ENCODE results near the gene DISC1.
"Not testable (repeated sequence)": the region's sequence is repeated elsewhere in the genome, so short reads cannot be mapped to it uniquely, and the experiment has no call there.

The DISC1 gene

DNA sequence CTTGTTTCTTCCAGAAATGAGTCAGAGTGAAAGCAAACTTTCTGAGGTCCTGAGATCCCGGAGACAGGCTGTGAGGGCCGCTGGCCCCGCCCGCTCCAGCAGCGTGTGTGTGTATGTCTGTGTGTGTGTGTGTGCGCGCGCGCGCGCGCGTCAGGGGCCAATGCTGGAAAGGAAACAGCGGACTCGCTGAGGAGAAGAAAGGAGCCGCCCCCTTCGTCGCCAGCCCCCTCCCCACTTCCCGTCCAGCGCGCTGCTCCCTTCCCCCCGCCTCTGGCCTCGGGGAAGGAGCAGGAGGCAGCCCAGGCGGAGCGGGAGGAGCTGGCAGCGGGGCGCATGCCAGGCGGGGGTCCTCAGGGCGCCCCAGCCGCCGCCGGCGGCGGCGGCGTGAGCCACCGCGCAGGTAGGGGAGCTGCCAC, at the start of gene DISC1:
Gene DISC1 (plus strand): TSS at position 256 of the 416 bp plus-strand sequence. CDS start 78 bp downstream, at position 334.
- no peaks in the 10 kb centered on the region for H3K36me3 Mint-ChIP-seq
- peak within 1 kb of the TSS; percentile 90 for H3K4me3 Mint-ChIP-seq
- peaks cover 16% of the 10 kb centered on the region for H3K4me1 Mint-ChIP-seq
- peak; percentile 82 for ATAC-seq
- peak within 1 kb of the TSS; percentile 79 for H3K27ac Mint-ChIP-seq
- H3K27me3 Mint-ChIP-seq, result peaks cover 21% of the 10 kb centered on the region
- no peaks in the 10 kb centered on the region for H3K9me3 Mint-ChIP-seq

DNA sequence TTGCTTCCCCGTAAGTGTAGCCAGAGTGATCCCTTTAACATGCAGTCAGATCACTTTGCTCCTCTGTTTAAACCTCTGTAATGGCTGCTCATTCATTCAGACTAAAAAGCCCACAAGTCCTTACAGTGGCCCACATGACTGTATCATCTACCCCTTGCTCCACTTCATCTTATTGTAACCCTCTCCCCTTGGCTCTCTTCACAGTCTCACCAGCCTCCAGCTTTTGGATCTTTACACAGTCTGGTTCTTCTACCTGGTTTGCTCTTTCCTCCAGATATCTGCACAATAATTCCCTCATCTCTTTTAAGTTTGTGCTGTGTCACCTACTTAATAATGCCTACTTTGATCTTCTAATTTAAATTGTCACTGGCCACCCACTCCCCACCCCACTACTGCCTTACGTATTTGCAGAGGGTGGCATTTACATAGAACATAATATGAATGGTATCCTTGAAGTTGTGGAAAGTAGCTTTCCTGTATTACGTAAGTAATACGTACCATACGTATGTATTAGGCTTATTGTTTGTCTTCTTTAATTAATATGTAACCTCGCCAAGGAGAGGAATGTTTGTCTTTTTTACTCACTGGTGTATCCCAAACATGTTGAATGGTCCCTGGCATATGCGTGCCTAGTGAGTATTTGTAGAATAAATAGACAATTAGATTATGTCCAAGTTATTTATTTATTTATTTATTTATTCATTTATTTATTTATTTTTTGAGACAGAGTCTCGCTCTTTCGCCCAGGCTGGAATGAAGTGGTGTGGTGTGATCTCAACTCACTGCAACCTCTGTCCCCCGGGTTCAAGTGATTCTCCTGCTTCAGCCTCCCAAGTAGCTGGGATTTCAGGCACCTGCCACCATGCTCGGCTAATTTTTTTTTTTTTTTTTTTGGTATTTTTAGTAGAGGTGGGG, 49.5 kb upstream of the DISC1 start:
- Mint-ChIP-seq H3K4me1 (no peaks in the 10 kb centered on the region), H3K9me3 (no peaks in the 10 kb centered on the region), H3K4me3 (no peak overlapping the region), H3K27ac (no peak overlapping the region), H3K27me3 (no peaks in the 10 kb centered on the region), H3K36me3 (peaks cover 5% of the 10 kb centered on the region)
- ATAC-seq, result no peak

DNA sequence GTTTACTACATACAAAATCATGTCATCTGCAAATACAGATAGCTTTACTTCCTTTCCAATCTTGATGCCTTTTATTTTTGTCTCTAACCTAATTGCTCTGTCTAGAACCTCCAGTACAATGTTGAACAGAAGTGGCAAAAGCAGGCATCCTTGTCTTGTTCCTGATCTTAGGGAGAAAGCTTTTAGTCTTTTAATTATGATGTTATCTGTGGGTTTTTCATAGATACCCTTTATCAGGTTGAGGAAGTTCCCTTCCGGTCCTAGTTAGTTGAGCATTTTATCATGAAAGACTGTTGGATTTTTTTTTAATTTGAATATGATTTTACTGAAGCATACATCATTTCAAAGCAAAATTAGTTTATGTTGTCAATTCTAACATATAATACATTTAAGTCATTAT, 45.7 kb upstream of the DISC1 start:
- ATAC-seq, result no peak
- no peak overlapping the region for H3K4me3 Mint-ChIP-seq
- H3K27me3 Mint-ChIP-seq, result no peaks in the 10 kb centered on the region
- H3K27ac Mint-ChIP-seq, result no peak overlapping the region
- H3K36me3 Mint-ChIP-seq, result peaks cover 5% of the 10 kb centered on the region
- H3K4me1 Mint-ChIP-seq, result no peaks in the 10 kb centered on the region
- no peaks in the 10 kb centered on the region for H3K9me3 Mint-ChIP-seq

DNA sequence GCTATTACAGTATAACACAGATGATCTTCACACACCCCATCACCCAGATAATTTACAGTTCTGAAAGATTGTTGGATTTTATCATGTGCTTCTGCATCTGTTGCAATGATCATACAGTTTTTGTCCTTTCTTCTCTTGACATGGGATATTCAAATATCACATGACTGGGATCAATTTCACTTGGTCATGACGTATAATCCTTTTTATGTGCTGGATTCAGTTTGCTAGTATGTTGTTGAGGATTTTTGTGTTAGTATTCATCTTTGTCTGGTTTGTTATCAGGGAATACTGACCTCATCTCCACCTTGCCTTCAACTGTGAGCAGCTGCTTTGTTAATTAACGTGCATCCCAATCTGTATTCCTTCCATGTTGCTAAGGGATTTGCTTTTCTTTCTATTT, 44.7 kb upstream of the DISC1 start:
- peaks cover 5% of the 10 kb centered on the region for H3K36me3 Mint-ChIP-seq
- no peak overlapping the region for H3K27ac Mint-ChIP-seq
- H3K4me3 Mint-ChIP-seq, result no peak overlapping the region
- H3K4me1 Mint-ChIP-seq, result no peaks in the 10 kb centered on the region
- no peak for ATAC-seq
- no peaks in the 10 kb centered on the region for H3K9me3 Mint-ChIP-seq
- H3K27me3 Mint-ChIP-seq, result no peaks in the 10 kb centered on the region

DNA sequence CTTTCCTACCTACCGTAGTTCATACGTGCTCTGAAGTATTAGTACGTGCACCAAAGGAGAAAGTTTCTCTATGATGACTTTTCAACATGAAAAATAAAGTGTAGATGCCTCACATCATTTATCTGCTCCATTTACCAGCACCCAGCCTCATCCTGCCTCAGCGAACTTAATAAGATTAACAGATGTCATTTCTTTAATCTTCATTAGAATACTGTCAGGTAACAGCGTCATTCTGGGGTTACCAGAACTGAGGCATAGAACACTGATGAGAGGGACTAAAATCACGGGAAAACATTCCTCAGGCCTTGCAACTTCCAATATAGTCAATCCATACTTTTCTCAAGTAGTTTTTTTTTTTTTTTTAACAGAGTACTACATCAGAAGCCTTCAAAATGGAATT, 43.2 kb upstream of the DISC1 start:
- ATAC-seq, result no peak
- peaks cover 4% of the 10 kb centered on the region for H3K36me3 Mint-ChIP-seq

DNA sequence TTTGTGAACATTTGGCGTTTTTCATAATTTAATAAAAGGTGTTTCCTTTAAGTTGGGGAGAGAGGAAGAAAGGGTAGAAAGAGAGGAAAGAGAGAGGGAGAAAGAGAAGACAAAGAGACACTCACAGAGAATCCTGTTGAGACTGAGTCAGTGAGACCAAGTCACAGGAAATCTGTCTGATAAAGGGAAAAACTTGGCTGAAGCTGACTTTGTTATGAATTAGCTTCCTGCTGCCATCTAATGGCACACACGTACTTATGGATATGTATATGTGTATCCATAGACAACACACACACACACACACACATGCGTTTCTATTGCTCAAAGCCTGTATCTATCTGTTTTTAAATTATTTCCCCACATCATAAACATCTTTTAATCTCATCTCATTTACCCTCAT, 42.5 kb upstream of the DISC1 start:
- no peaks in the 10 kb centered on the region for H3K36me3 Mint-ChIP-seq
- no peak for ATAC-seq
- no peak overlapping the region for H3K27ac Mint-ChIP-seq
- H3K4me1 Mint-ChIP-seq, result no peaks in the 10 kb centered on the region
- no peaks in the 10 kb centered on the region for H3K27me3 Mint-ChIP-seq
- H3K4me3 Mint-ChIP-seq, result no peak overlapping the region
- no peaks in the 10 kb centered on the region for H3K9me3 Mint-ChIP-seq

More for the DNA sequence above, 43.2 kb upstream of the DISC1 start:
- H3K4me1 Mint-ChIP-seq, result no peaks in the 10 kb centered on the region
- no peaks in the 10 kb centered on the region for H3K9me3 Mint-ChIP-seq
- H3K4me3 Mint-ChIP-seq, result no peak overlapping the region
- H3K27me3 Mint-ChIP-seq, result no peaks in the 10 kb centered on the region
- H3K27ac Mint-ChIP-seq, result no peak overlapping the region

DNA sequence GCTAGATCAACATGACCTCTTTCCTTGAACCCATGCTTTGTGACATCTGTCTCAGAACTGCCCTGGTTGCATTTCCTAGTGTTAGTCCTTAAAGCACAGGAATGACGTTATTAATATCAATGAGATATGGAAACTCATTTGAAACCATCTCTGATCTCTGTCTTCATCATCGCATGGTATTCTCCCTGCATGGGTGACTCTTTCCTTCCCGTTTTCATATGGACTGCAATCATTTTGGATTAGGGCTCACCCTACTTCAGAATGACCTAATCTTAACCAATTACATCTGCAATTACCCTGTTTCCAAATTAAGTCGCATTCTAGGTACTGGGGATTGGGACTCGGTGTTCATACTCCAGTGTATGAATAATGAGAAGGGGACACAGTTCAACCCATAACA, 41.7 kb upstream of the DISC1 start:
- no peaks in the 10 kb centered on the region for H3K27me3 Mint-ChIP-seq
- H3K9me3 Mint-ChIP-seq, result no peaks in the 10 kb centered on the region
- no peak overlapping the region for H3K4me3 Mint-ChIP-seq
- no peaks in the 10 kb centered on the region for H3K36me3 Mint-ChIP-seq
- ATAC-seq, result no peak
- no peak overlapping the region for H3K27ac Mint-ChIP-seq
- no peaks in the 10 kb centered on the region for H3K4me1 Mint-ChIP-seq

DNA sequence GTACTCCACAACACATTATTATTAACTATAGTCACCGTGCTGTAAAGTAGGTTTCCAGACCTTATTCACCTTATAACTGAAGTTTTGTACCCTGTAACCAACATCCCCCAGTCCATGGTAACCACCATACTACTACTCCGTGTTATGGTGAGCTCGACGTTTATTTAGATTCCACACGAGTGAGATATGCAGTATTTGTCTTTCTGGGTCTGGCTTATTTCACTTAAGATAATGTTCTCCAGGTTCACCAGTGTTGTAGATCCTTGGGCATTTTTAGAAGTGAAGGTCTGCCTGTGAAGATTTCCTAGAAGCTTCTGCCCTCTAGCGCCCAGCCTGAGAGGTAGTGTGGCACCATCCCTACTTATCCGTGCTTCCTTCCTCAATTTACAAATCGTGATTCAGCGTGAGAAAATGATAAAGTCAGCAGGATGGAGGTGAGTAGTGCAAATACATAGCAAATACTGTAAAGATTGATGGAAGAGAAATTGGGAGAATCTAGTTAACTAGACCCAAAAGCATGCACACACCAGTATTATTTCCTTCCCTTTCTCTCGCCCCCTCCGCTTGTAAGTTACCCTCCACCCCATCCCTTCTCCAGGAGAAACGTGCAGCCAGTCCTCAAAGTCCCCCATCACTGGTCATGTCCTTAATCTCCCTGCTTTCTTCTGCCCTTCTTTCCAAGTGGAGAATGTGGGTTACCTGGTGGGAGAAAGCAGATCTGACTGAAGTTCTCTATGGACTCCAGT, 36.0 kb upstream of the DISC1 start:
- Mint-ChIP-seq H3K27me3 (no peaks in the 10 kb centered on the region), H3K27ac (no peak overlapping the region), H3K4me1 (peaks cover 16% of the 10 kb centered on the region), H3K9me3 (no peaks in the 10 kb centered on the region), H3K36me3 (no peaks in the 10 kb centered on the region), H3K4me3 (no peak overlapping the region)
- ATAC-seq, result peak; percentile 59

DNA sequence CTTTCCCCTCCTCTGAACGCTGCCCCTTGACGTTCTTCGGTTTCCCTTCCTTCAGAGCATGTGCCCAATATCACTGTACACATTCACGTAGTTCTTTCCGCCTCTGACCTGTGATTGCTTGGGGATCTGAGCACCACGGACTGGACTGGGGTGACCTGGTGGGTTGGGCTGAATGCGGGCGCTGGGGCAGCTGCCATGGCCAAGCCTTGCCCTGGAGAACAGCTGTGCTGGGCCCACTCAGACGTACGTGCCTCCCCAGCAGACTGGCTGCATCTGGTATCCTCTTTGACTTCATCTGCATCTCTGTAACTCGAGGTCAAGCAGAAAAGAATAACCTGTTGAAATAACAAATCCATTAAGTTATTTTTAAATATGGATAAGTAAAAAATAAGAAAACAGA, 35.1 kb upstream of the DISC1 start:
- Mint-ChIP-seq H3K4me1 (peaks cover 16% of the 10 kb centered on the region), H3K36me3 (no peaks in the 10 kb centered on the region), H3K27ac (no peak overlapping the region), H3K4me3 (no peak overlapping the region), H3K27me3 (no peaks in the 10 kb centered on the region), H3K9me3 (no peaks in the 10 kb centered on the region)
- ATAC-seq, result no peak

DNA sequence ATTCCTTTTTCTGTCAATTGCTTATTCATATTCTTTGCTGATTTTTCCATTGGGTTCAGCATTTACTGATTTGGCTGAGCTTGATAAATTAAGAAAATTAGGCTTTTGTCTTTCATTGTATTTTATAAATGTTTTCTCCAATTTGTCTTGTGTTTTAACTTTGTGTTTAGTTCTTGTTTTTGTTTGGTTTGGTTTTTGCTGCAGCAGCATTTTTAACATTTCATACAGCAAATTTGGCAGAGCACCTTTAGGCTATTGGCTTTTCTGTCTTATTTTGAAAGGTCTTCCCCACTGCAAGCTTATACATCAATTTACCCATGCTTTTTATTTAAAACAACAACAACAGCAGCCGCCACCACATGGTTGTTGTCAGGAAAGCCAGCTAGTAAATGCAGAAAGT, 33.8 kb upstream of the DISC1 start:
- H3K4me3 Mint-ChIP-seq, result no peak overlapping the region
- peaks cover 16% of the 10 kb centered on the region for H3K4me1 Mint-ChIP-seq
- no peak for ATAC-seq
- no peak overlapping the region for H3K27ac Mint-ChIP-seq
- no peaks in the 10 kb centered on the region for H3K36me3 Mint-ChIP-seq
- H3K27me3 Mint-ChIP-seq, result no peaks in the 10 kb centered on the region
- H3K9me3 Mint-ChIP-seq, result no peaks in the 10 kb centered on the region

DNA sequence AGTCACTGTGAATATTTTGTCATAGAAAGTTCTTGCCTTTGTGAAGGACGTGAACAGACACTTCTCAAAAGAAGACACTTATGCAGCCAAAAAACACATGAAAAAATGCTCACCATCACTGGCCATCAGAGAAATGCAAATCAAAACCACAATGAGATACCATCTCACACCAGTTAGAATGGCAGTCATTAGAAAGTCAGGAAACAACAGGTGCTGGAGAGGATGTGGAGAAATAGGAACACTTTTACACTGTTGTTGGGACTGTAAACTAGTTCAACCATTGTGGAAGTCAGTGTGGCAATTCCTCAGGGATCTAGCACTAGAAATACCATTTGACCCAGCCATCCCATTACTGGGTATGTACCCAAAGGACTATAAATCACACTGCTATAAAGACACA, 33.3 kb upstream of the DISC1 start:
- not testable (repeated sequence) for H3K9me3 Mint-ChIP-seq, H3K4me3 Mint-ChIP-seq, H3K36me3 Mint-ChIP-seq, H3K27me3 Mint-ChIP-seq, H3K27ac Mint-ChIP-seq, ATAC-seq
- H3K4me1 Mint-ChIP-seq, result peaks cover 16% of the 10 kb centered on the region

DNA sequence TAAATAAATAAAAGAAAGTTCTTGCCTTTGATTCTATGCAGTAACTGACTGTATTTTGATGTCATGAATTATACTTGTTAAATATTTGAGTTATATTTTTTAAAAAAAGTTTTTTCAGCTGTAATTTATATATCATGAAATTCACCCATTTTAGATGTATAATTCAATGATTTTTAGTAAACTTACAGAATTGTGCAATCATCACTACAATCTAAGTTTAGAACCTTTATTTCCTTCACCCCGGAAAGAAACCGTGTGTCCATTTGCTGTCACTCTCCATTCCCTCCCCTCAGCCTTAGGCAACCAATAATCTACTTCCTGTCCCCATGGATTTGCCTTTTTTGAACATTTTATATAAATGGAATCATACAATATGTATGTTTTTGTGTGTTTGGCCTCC, 32.5 kb upstream of the DISC1 start:
- H3K27ac Mint-ChIP-seq, result no peak overlapping the region
- no peak overlapping the region for H3K4me3 Mint-ChIP-seq
- H3K36me3 Mint-ChIP-seq, result no peaks in the 10 kb centered on the region
- H3K4me1 Mint-ChIP-seq, result peaks cover 16% of the 10 kb centered on the region
- no peaks in the 10 kb centered on the region for H3K9me3 Mint-ChIP-seq
- H3K27me3 Mint-ChIP-seq, result no peaks in the 10 kb centered on the region
- ATAC-seq, result no peak

DNA sequence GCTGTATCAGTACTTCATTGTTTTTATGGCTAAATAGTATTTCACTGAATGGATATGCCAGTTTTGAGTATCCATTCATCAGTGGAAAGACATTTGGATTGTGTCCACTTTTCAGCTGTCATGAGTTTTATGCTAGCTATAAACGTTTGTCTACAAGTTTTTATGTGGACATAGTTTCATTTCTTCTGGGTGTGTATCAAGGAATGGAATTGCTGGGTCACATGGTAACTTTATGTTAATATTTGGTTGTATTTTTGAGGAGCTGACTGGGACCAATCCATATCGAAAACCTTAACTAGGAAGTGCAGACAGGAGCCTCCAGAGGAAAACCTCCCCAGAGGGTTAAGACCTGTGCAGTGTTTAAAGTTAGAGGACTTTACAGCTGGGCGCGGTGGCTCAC, 31.8 kb upstream of the DISC1 start:
- no peak for ATAC-seq
- H3K4me1 Mint-ChIP-seq, result peaks cover 16% of the 10 kb centered on the region
- no peak overlapping the region for H3K4me3 Mint-ChIP-seq
- H3K27ac Mint-ChIP-seq, result no peak overlapping the region
- H3K36me3 Mint-ChIP-seq, result no peaks in the 10 kb centered on the region
- no peaks in the 10 kb centered on the region for H3K27me3 Mint-ChIP-seq
- no peaks in the 10 kb centered on the region for H3K9me3 Mint-ChIP-seq

DNA sequence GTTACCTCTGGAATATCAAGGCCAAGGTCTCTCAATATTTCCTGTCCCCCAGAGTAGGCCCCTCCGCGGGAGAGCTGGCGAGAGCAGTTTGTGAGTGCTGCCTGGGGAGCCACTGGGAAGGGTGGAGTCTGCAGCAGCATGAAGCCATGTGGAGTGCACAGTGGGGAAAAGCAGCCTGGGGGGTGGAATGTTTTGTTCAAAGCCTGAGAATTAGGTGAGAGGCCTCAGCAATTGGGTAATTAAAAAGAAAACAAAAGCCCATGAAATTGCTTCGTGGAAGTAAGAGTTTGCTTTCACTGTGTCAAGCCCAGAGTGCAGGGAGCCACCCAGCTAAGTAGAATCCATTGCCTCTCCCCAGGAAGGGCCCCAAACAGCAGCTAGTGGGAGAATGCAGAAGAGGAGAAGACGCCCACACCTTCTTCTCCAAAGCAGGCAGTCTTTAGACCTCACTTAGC, 30.2 kb upstream of the DISC1 start:
- no peak overlapping the region for H3K4me3 Mint-ChIP-seq
- H3K27me3 Mint-ChIP-seq, result no peaks in the 10 kb centered on the region
- H3K9me3 Mint-ChIP-seq, result no peaks in the 10 kb centered on the region
- H3K36me3 Mint-ChIP-seq, result no peaks in the 10 kb centered on the region
- H3K4me1 Mint-ChIP-seq, result peaks cover 4% of the 10 kb centered on the region
- H3K27ac Mint-ChIP-seq, result no peak overlapping the region
- no peak for ATAC-seq

DNA sequence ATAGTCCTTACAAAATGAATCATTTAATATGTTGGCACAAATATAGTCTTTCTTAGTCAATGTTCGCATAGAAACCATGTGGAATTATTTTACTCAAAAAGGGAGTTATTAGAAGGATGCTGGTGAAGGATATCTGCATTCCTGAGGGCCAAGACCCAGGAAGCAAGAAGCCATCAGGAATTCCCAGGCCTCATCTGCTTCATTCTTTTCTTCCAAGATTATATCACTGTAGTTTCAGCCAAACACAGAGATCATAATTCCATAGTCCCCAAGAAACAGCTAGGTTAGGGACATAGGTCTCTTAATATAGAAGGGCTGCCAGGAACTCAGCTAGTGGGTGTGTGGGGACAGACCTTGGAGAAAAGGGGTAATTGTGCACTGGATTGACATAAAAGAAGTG, 28.6 kb upstream of the DISC1 start:
- H3K36me3 Mint-ChIP-seq, result no peaks in the 10 kb centered on the region
- no peak for ATAC-seq
- H3K4me1 Mint-ChIP-seq, result no peaks in the 10 kb centered on the region
- H3K4me3 Mint-ChIP-seq, result no peak overlapping the region
- no peaks in the 10 kb centered on the region for H3K9me3 Mint-ChIP-seq
- no peak overlapping the region for H3K27ac Mint-ChIP-seq
- no peaks in the 10 kb centered on the region for H3K27me3 Mint-ChIP-seq
